ENCODE results near the gene SPPL2C.

SPPL2C gene

GRCh38 chr17:45836047-45837044 is 8.3 kb upstream of the SPPL2C start:
- TF ChIP-seq, protein P1, sequence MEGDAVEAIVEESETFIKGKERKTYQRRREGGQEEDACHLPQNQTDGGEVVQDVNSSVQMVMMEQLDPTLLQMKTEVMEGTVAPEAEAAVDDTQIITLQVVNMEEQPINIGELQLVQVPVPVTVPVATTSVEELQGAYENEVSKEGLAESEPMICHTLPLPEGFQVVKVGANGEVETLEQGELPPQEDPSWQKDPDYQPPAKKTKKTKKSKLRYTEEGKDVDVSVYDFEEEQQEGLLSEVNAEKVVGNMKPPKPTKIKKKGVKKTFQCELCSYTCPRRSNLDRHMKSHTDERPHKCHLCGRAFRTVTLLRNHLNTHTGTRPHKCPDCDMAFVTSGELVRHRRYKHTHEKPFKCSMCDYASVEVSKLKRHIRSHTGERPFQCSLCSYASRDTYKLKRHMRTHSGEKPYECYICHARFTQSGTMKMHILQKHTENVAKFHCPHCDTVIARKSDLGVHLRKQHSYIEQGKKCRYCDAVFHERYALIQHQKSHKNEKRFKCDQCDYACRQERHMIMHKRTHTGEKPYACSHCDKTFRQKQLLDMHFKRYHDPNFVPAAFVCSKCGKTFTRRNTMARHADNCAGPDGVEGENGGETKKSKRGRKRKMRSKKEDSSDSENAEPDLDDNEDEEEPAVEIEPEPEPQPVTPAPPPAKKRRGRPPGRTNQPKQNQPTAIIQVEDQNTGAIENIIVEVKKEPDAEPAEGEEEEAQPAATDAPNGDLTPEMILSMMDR (IDR thresholded peaks at IDR 0.05; ENCODE audit: low read depth, low read length, missing control alignments) = no peak
- no peak overlapping the region for H3K4me3 ChIP-seq (ENCODE audit: low read depth, low read length)
- DNase-seq (ENCODE audit: low read depth) = no peak

DNA sequence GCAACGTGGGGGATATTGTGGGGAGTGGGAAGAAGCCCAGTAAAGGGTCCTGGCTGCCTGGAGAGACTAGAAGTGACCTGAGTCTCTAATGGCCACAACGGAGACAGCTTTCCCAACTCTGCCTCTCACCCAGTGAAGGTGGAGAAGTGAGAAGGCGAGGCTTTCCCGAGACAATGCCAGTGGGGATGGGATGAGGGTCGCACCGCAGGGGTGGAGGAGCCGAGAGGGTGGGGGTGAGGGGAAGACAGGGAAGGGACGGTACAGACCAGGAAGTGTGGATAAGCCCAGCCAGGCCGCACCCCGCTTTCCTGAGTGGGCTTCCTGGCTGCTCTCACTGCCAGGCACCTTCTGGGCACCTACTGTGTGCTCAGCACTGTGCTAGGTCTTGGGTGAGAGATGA is 7.5 kb upstream of the SPPL2C start:
- no peak overlapping the region for H3K4me3 ChIP-seq (ENCODE audit: low read depth, low read length)
- TF ChIP-seq, protein P1 (IDR thresholded peaks at IDR 0.05; ENCODE audit: low read depth, low read length, missing control alignments) = no peak
- no peak for DNase-seq (ENCODE audit: low read depth)

DNA sequence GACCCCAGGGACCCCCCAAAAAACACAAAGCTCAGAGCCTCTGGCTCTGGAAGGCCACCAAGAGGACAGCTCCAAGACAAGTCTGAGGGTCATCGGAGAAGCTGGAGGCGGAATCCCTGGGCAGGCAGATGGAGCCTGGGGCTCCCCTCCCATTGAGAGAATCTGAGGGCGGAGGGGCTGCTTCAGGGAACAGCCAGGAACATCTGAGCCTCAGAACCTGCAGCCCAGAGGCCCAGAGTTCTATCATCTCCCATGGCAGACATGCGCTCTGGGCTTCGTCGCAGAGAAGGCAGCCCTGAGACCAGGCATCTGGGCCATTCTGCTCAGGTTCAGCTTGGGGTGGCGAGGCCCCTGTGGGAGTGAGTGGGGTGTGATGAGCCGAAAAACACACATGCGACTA is 7.1 kb upstream of the SPPL2C start:
- H3K4me3 ChIP-seq (ENCODE audit: low read depth, low read length) = no peak overlapping the region
- DNase-seq (ENCODE audit: low read depth) = no peak
- TF ChIP-seq, protein P1 (IDR thresholded peaks at IDR 0.05; ENCODE audit: low read depth, low read length, missing control alignments) = no peak

GRCh38 chr17:45838751-45839295 is 5.9 kb upstream of the SPPL2C start:
- DNase-seq (ENCODE audit: low read depth) = no peak
- no peak overlapping the region for H3K4me3 ChIP-seq (ENCODE audit: low read depth, low read length)
- TF ChIP-seq, protein P1 (IDR thresholded peaks at IDR 0.05; ENCODE audit: low read depth, low read length, missing control alignments) = no peak

DNA sequence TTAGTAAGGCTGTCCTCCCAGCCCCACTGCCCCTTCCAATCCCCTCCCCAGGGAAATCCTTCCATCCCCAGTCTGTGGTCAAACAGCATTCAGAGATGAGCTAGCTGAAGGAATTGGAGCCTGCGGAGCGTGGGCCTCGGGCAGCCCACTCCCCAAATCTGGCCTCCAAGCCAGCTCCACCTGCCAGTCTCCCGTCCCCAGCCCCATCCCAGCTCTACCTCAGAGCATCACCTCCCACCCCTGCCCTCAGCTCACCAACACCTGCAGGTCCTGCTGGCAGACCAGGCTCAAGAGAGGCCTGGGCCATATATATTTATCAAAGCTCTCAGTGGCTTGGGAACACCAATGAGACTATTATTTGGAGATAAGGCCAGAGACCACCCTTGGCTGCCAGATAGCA is 5.2 kb upstream of the SPPL2C start:
- no peak overlapping the region for H3K4me3 ChIP-seq (ENCODE audit: low read depth, low read length)
- TF ChIP-seq, protein P1 (IDR thresholded peaks at IDR 0.05; ENCODE audit: low read depth, low read length, missing control alignments) = no peak
- no peak for DNase-seq (ENCODE audit: low read depth)

- H3K4me3 ChIP-seq (ENCODE audit: low read depth, low read length) = no peak overlapping the region
- no peak for DNase-seq (ENCODE audit: low read depth)
- TF ChIP-seq, protein P1 (IDR thresholded peaks at IDR 0.05; ENCODE audit: low read depth, low read length, missing control alignments) = no peak
These were observed 3.5 kb upstream of the SPPL2C start for GRCh38 chr17:45841186-45841585.

Data from GM12864 (cell line).